ENCODE measurements around the gene SORCS1. TPM values are rescaled to one million over a fixed set of nuclear protein-coding genes. Genes with fewer than 3 reads are reported as not detected.
"Not testable (repeated sequence)": the region's sequence is repeated elsewhere in the genome, so short reads cannot be mapped to it uniquely, and the experiment has no call there.

The SORCS1 gene
- total RNA-seq, 1 donor from 2014 or later: 0.99 TPM

- DNase-seq (ENCODE audit: low spot score): no peak
Measured at GRCh38 chr10:106947643-106948042, 216.9 kb downstream of the SORCS1 start.

GRCh38 chr10:106942035-106942662 is 222.4 kb downstream of the SORCS1 start:
- DNase-seq (ENCODE audit: low spot score): no peak

- DNase-seq (ENCODE audit: low spot score): no peak
Measured at GRCh38 chr10:106941297-106942034, 223.0 kb downstream of the SORCS1 start.

- no peak for DNase-seq (ENCODE audit: low spot score)
Measured at GRCh38 chr10:106938513-106938912, 226.0 kb downstream of the SORCS1 start.

- no peak for DNase-seq (ENCODE audit: low spot score)
Measured at GRCh38 chr10:106935978-106936451, 228.5 kb downstream of the SORCS1 start.

GRCh38 chr10:106931853-106932249 is 232.7 kb downstream of the SORCS1 start:
- no peak for DNase-seq (ENCODE audit: low spot score)

GRCh38 chr10:106931159-106931852 is 233.2 kb downstream of the SORCS1 start:
- DNase-seq (ENCODE audit: low spot score): no peak

- no peak for DNase-seq (ENCODE audit: low spot score)
Measured at GRCh38 chr10:106930751-106931150, 233.8 kb downstream of the SORCS1 start.

GRCh38 chr10:106929291-106929895 is 235.1 kb downstream of the SORCS1 start:
- no peak for DNase-seq (ENCODE audit: low spot score)

- not testable (repeated sequence) for DNase-seq (ENCODE audit: low spot score)
Measured at GRCh38 chr10:106928151-106928550, 236.4 kb downstream of the SORCS1 start.

GRCh38 chr10:106925191-106925590 is 239.3 kb downstream of the SORCS1 start:
- no peak for DNase-seq (ENCODE audit: low spot score)

GRCh38 chr10:106920538-106920937 is 244.0 kb downstream of the SORCS1 start:
- no peak for DNase-seq (ENCODE audit: low spot score)

GRCh38 chr10:106919871-106920282 is 244.6 kb downstream of the SORCS1 start:
- no peak for DNase-seq (ENCODE audit: low spot score)

GRCh38 chr10:106917452-106918055 is 247.0 kb downstream of the SORCS1 start:
- DNase-seq (ENCODE audit: low spot score): no peak

- no peak for DNase-seq (ENCODE audit: low spot score)
Measured at GRCh38 chr10:106914016-106914415, 250.5 kb downstream of the SORCS1 start.

- DNase-seq (ENCODE audit: low spot score): no peak
Measured at GRCh38 chr10:106913348-106913747, 251.2 kb downstream of the SORCS1 start.

- DNase-seq (ENCODE audit: low spot score): no peak
Measured at GRCh38 chr10:106911096-106911495, 253.4 kb downstream of the SORCS1 start.

GRCh38 chr10:106910666-106911065 is 253.8 kb downstream of the SORCS1 start:
- DNase-seq (ENCODE audit: low spot score): no peak

- DNase-seq (ENCODE audit: low spot score): no peak
Measured at GRCh38 chr10:106908225-106908624, 256.3 kb downstream of the SORCS1 start.

GRCh38 chr10:106904209-106904608 is 260.3 kb downstream of the SORCS1 start:
- no peak for DNase-seq (ENCODE audit: low spot score)

- DNase-seq (ENCODE audit: low spot score): no peak
Measured at GRCh38 chr10:106903180-106903579, 261.3 kb downstream of the SORCS1 start.
